Measurements from ENCODE around the gene NOTCH1. TPM values are rescaled to one million over a fixed set of nuclear protein-coding genes. Genes with fewer than 3 reads are reported as not detected.

Gene NOTCH1
- total and polyA plus RNA-seq, 2 of the 8 experiments (the other 6 are each of a cell fraction or from before 2014, with no cell fraction given) = 6.9 to 55.6 TPM

DNA sequence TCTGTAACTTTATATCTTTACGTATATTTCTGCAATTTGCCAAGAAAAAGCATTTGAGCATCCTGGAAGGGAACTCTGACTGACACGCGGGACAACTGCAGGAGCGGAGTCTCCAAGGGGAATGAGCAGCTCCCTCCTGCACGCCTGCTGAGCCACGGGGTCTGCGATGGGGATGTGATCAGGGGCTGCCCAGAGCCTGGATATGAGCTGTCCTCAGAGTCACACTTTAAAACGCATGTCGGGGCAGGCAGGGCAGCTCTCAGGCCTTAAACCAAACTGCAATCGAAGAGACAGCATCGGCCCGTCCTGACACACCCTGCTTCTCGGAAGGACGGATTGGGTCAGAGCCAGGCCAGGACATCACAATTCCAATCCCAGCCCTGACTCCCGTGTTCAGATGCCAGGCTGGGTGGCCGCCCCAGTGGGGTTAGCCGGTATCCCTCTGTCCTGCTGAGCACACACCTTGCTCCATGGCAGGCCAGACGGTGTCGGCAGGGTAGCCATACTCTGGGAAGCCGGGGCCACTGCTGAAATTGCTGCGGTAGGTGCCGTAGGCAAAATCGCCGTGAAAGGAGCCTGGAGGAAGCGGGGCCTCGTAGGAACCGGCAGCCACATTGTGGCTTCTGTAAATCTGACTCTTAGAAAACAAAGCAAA lies 80.2 kb downstream of the NOTCH1 start:
- Histone ChIP-seq H3K4ac (replicated peaks; ENCODE audit: insufficient read length, low read depth, low read length) (no peak overlapping the region), H3K56ac (replicated peaks; ENCODE audit: insufficient read length, low read depth, low read length) (no peak overlapping the region), H2AK5ac (ENCODE audit: low read depth, low read length) (no peak overlapping the region), H3K9me3 (ENCODE audit: insufficient read depth in 2 of 2, low read depth in 1 of 2, low read length in 1 of 2) (no peaks in the 10 kb centered on the region), H2BK5ac (ENCODE audit: low read depth, low read length) (no peak overlapping the region), H3K18ac (ENCODE audit: extremely low read depth, low read length) (no peak overlapping the region), H3K23ac (ENCODE audit: insufficient read length) (no peak overlapping the region), H4K91ac (replicated peaks; ENCODE audit: insufficient read length, low read length) (no peak overlapping the region), H2BK20ac (ENCODE audit: low read length) (no peak overlapping the region), H2BK15ac (ENCODE audit: low read length) (no peak overlapping the region), H3K9ac (replicated peaks in 1 of 4; ENCODE audit: extremely low read depth in 1 of 4, low read depth in 3 of 4, low read length in 3 of 4) (no peak overlapping the region), H3K14ac (ENCODE audit: insufficient read length) (no peak overlapping the region), H2AFZ (ENCODE audit: low read length) (no peak overlapping the region), H3K23me2 (ENCODE audit: low read depth, low read length) (no peaks in the 10 kb centered on the region), H3K79me1 (ENCODE audit: low read depth, low read length) (no peaks in the 10 kb centered on the region; the same call in 1 of the 2 replicates), H3K27ac (ENCODE audit: low read depth, low read length) (no peak overlapping the region), H3K79me2 (ENCODE audit: control insufficient read depth in 1 of 2, insufficient read depth in 2 of 2, low read length in 2 of 2) (peaks cover 0 to 7% of the 10 kb centered on the region in 2 experiments; a peak in 1 of 4 replicates), H4K8ac (ENCODE audit: extremely low read depth, insufficient read depth, low read length) (no peak overlapping the region), H3K4me1 (replicated peaks in 1 of 4; ENCODE audit: control insufficient read depth in 3 of 4, insufficient read depth in 4 of 4, low read length in 3 of 4) (no peaks in the 10 kb centered on the region), H3K4me2 (ENCODE audit: insufficient read depth in 1 of 2, low read depth in 2 of 2, low read length in 2 of 2) (no peak overlapping the region), H3K27me3 (replicated peaks in 1 of 4; ENCODE audit: control insufficient read depth in 3 of 4, extremely low read depth in 1 of 4, insufficient read depth in 3 of 4, low read length in 3 of 4) (no peaks in the 10 kb centered on the region), H2BK12ac (ENCODE audit: low read depth, low read length) (no peak overlapping the region), H3K36me3 (ENCODE audit: control insufficient read depth in 2 of 4, insufficient read depth in 4 of 4, low read length in 3 of 4) (peaks cover 38 to 79% (median 68%) of the 10 kb centered on the region in 4 experiments), H2BK120ac (replicated peaks; ENCODE audit: low read depth, low read length) (no peak overlapping the region), H3K4me3 (ENCODE audit: extremely low read depth in 1 of 4, insufficient read depth in 2 of 4, low read depth in 3 of 4, low read length in 4 of 4) (no peak overlapping the region), H4K20me1 (replicated peaks in 1 of 2; ENCODE audit: control insufficient read depth in 1 of 2, insufficient read depth in 2 of 2, low read length in 2 of 2) (peaks cover 9 to 27% of the 10 kb centered on the region in 2 experiments), H4K5ac (ENCODE audit: insufficient read length, low read depth, low read length) (no peak overlapping the region)
- WGBS, 2 experiments (ENCODE audit: extremely low coverage in 1 of 2, insufficient coverage in 1 of 2, insufficient read length in 1 of 2, insufficient replicate concordance in 2 of 2, low coverage in 1 of 2, low lambda C conversion rate in 2 of 2, missing lambda C conversion rate in 1 of 2) = 95% methylated on average over 27 of the region's 27 CpGs; no CpG with 5 or more reads in 1 of the 2 experiments
- POLR2A ChIA-PET (ENCODE audit: partially characterized antibody) = interaction anchor here (1.7 to 2.9 kb wide), 4 partner anchors 8 to 21 kb away, joined by 6 to 13 read pairs (median 6); no protein-coding TSS in a partner anchor
- no peak for FAIRE-seq
- no peak for DNase-seq (ENCODE audit: low read depth in 1 of 2, low spot score in 2 of 2)
- CTCF ChIA-PET (ENCODE audit: partially characterized antibody) = interaction anchor here (1.2 to 1.5 kb wide), 2 partner anchors 20 to 166 kb away, joined by 3 to 4 read pairs; no protein-coding TSS in a partner anchor
- TF ChIP-seq EGR1 (IDR thresholded peaks at IDR 0.05; ENCODE audit: borderline replicate concordance, low read depth, low read length) (no peak), POLR2A (IDR thresholded peaks at IDR 0.05; ENCODE audit: control extremely low read depth in 1 of 2, low read depth in 2 of 2, low read length in 2 of 2) (no peak), BCL11A (IDR thresholded peaks at IDR 0.05; ENCODE audit: low read depth in 2 of 2, low read length in 2 of 2) (no peak), TCF12 (IDR thresholded peaks at IDR 0.05; ENCODE audit: low read depth, low read length) (no peak)
